G401.6 (cell line): ENCODE measurements around the gene ZNF280B.
"Not testable (repeated sequence)": the region's sequence is repeated elsewhere in the genome, so short reads cannot be mapped to it uniquely, and the experiment has no call there.

Source experiments
- FAIRE-seq: peaks from 2 replicates; lab custom pipeline; 2012; peaks lifted over from hg19 to GRCh38; lab: Jason Lieb, UNC

The ZNF280B gene

GRCh38 chr22:22534604-22535415 is 26.3 kb upstream of the ZNF280B start:
- FAIRE-seq: no peak

GRCh38 chr22:22533863-22534262 is 25.3 kb upstream of the ZNF280B start:
- FAIRE-seq: no peak

GRCh38 chr22:22533417-22533816 is 24.9 kb upstream of the ZNF280B start:
- FAIRE-seq: no peak

- FAIRE-seq: not testable (repeated sequence)
These were observed 24.1 kb upstream of the ZNF280B start for GRCh38 chr22:22532547-22533071.

GRCh38 chr22:22531770-22532546 is 23.4 kb upstream of the ZNF280B start:
- no peak for FAIRE-seq

GRCh38 chr22:22528780-22529179 is 20.2 kb upstream of the ZNF280B start:
- no peak for FAIRE-seq

- no peak for FAIRE-seq
These were observed 18.8 kb upstream of the ZNF280B start for GRCh38 chr22:22527312-22527711.

- FAIRE-seq: no peak
These were observed 17.8 kb upstream of the ZNF280B start for GRCh38 chr22:22526125-22526912.

GRCh38 chr22:22523494-22523893 is 15.0 kb upstream of the ZNF280B start:
- FAIRE-seq: no peak

- FAIRE-seq: no peak
These were observed 13.1 kb upstream of the ZNF280B start for GRCh38 chr22:22521631-22522030.

- FAIRE-seq: no peak
These were observed 12.4 kb upstream of the ZNF280B start for GRCh38 chr22:22520667-22521602.

GRCh38 chr22:22520020-22520656 is 11.6 kb upstream of the ZNF280B start, which contains the start of gene ZNF280A:
Gene ZNF280A, minus strand, starts transcription at chr22:22520270. Its CDS starts 4,640 bp downstream, at chr22:22515630.
- FAIRE-seq: no peak

GRCh38 chr22:22519591-22519990 is 11.0 kb upstream of the ZNF280B start:
- FAIRE-seq: no peak

- FAIRE-seq: no peak
These were observed 8.4 kb upstream of the ZNF280B start for GRCh38 chr22:22516992-22517391.

- FAIRE-seq: no peak
These were observed 7.3 kb upstream of the ZNF280B start for GRCh38 chr22:22515890-22516289.

GRCh38 chr22:22514431-22514830 is 5.9 kb upstream of the ZNF280B start:
- not testable (repeated sequence) for FAIRE-seq

- no peak for FAIRE-seq
These were observed 5.1 kb upstream of the ZNF280B start for GRCh38 chr22:22513619-22514018.

GRCh38 chr22:22512951-22513350 is 4.4 kb upstream of the ZNF280B start:
- no peak for FAIRE-seq

GRCh38 chr22:22510833-22511232 is 2.3 kb upstream of the ZNF280B start:
- not testable (repeated sequence) for FAIRE-seq

GRCh38 chr22:22509912-22510311 is 1.4 kb upstream of the ZNF280B start:
- not testable (repeated sequence) for FAIRE-seq
